ENCODE results near the gene CTNND2. TPM values are rescaled to one million over a fixed set of nuclear protein-coding genes. Genes with fewer than 3 reads are reported as not detected.

CTNND2 gene
- 66.9 TPM for total RNA-seq

GRCh38 chr5:11904265-11904906 lies at the start of gene CTNND2:
CTNND2 (minus strand) TSS chr5:11904446; CDS start chr5:11903853, 593 bp downstream.
- peak; percentile 73 for DNase-seq

- DNase-seq, result no peak
Observed at GRCh38 chr5:11946317-11946716, 42.1 kb upstream of the CTNND2 start.

GRCh38 chr5:11941566-11941965 lies 37.3 kb upstream of the CTNND2 start:
- DNase-seq, result no peak

- no peak for DNase-seq
Observed at GRCh38 chr5:11931638-11932037, 27.4 kb upstream of the CTNND2 start.

- DNase-seq, result no peak
Observed at GRCh38 chr5:11928909-11929308, 24.7 kb upstream of the CTNND2 start.

GRCh38 chr5:11925701-11926100 lies 21.5 kb upstream of the CTNND2 start:
- no peak for DNase-seq

GRCh38 chr5:11922394-11922793 lies 18.1 kb upstream of the CTNND2 start:
- DNase-seq, result no peak

GRCh38 chr5:11918463-11919045 lies 14.3 kb upstream of the CTNND2 start:
- DNase-seq, result no peak

- no peak for DNase-seq
Observed at GRCh38 chr5:11909471-11909870, 5.2 kb upstream of the CTNND2 start.

- no peak for DNase-seq
Observed at GRCh38 chr5:11906497-11906896, 2.3 kb upstream of the CTNND2 start.

- DNase-seq, result no peak
Observed at GRCh38 chr5:11905206-11905605, 960 bp upstream of the CTNND2 start.

GRCh38 chr5:11903614-11904264 lies 507 bp downstream of the CTNND2 start:
- DNase-seq, result peak; percentile 69

- peak; percentile 69 for DNase-seq
Observed at GRCh38 chr5:11903121-11903613, 1.1 kb downstream of the CTNND2 start.

- no peak for DNase-seq
Observed at GRCh38 chr5:11902201-11902619, 2.0 kb downstream of the CTNND2 start.

- no peak for DNase-seq
Observed at GRCh38 chr5:11898787-11899186, 5.5 kb downstream of the CTNND2 start.

- no peak for DNase-seq
Observed at GRCh38 chr5:11897781-11898180, 6.5 kb downstream of the CTNND2 start.

GRCh38 chr5:11894992-11895391 lies 9.3 kb downstream of the CTNND2 start:
- DNase-seq, result no peak

GRCh38 chr5:11892832-11893231 lies 11.4 kb downstream of the CTNND2 start:
- no peak for DNase-seq

- no peak for DNase-seq
Observed at GRCh38 chr5:11890777-11891176, 13.5 kb downstream of the CTNND2 start.

GRCh38 chr5:11888221-11888620 lies 16.0 kb downstream of the CTNND2 start:
- DNase-seq, result no peak

GRCh38 chr5:11878814-11879213 lies 25.4 kb downstream of the CTNND2 start:
- peak; percentile 79 for DNase-seq

- no peak for DNase-seq
Observed at GRCh38 chr5:11873587-11873986, 30.7 kb downstream of the CTNND2 start.

GRCh38 chr5:11869203-11869602 lies 35.0 kb downstream of the CTNND2 start:
- DNase-seq, result no peak

- no peak for DNase-seq
Observed at GRCh38 chr5:11863911-11864310, 40.3 kb downstream of the CTNND2 start.
